IMR-90 (cell line): Measurements from ENCODE around the gene TMEM43.

Source experiments
- CEBPB ChIP-seq: IDR thresholded peaks from 2 replicates; pipeline ENCODE4 v1.6.1; 2012; ENCODE audit warnings: low read depth, low read length, improper control_type of control experiment
- CTCF ChIP-seq: conservative IDR thresholded peaks from 2 replicates; pipeline ENCODE4 v1.5.1; 2012; ENCODE audit warnings: mild to moderate bottlenecking, low read depth, low read length, improper control_type of control experiment

DNA sequence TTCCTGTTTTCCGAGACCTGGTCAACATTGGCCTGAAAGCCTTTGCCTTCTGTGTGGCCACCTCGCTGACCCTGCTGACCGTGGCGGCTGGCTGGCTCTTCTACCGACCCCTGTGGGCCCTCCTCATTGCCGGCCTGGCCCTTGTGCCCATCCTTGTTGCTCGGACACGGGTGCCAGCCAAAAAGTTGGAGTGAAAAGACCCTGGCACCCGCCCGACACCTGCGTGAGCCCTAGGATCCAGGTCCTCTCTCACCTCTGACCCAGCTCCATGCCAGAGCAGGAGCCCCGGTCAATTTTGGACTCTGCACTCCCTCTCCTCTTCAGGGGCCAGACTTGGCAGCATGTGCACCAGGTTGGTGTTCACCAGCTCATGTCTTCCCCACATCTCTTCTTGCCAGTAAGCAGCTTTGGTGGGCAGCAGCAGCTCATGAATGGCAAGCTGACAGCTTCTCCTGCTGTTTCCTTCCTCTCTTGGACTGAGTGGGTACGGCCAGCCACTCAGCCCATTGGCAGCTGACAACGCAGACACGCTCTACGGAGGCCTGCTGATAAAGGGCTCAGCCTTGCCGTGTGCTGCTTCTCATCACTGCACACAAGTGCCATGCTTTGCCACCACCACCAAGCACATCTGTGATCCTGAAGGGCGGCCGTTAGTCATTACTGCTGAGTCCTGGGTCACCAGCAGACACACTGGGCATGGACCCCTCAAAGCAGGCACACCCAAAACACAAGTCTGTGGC, 16.9 kb downstream of the TMEM43 start:
- no peak for TF ChIP-seq CEBPB
- no peak for TF ChIP-seq CTCF
